HEK293 (cell line): ENCODE results near the gene DOCK3.

Source experiments
- CTCF ChIA-PET: fragments of 350-600 bp; formaldehyde crosslinking; extraction: SDS; loops from one replicate; lab custom pipeline; 2021; ENCODE audit warnings: antibody characterized with exemption; lab: Yijun Ruan, JAX
- POLR2A ChIA-PET: fragments of 300-600 bp; formaldehyde crosslinking; extraction: SDS; loops from one replicate; lab custom pipeline; 2020; ENCODE audit warnings: antibody characterized with exemption, inconsistent platforms; lab: Yijun Ruan, JAX
- H3K27ac ChIP-seq: fragments of 200-500 bp; sonication (Bioruptor generic); 2 replicates; pipeline ENCODE4 v1.5.1; 2014; ENCODE audit warnings: low read depth, low read length, control low read depth, inconsistent platforms; ENCODE audit errors: extremely low read depth
- H3K36me3 ChIP-seq, 2 experiments: fragments of 200-500 bp in 1 of 2; sonication (Bioruptor generic) in 1 of 2; 1 replicate in 1 of 2; 2 replicates in 1 of 2; pipeline ENCODE4 v1.5.1; 2014 to 2017; ENCODE audit warnings: inconsistent platforms in 2 of 2, low read length in 2 of 2; ENCODE audit not compliant: control insufficient read depth in 2 of 2, insufficient read depth in 1 of 2
- H3K4me1 ChIP-seq: fragments of 200-500 bp; sonication (Bioruptor generic); 2 replicates; pipeline ENCODE4 v1.5.1; 2014; ENCODE audit warnings: mild to moderate bottlenecking, low read length, inconsistent platforms; ENCODE audit not compliant: control insufficient read depth, insufficient read depth
- H3K4me3 ChIP-seq: 2 replicates; pipeline ENCODE4 v1.5.1; 2011; ENCODE audit warnings: low read depth, mild to moderate bottlenecking, control low read depth, low read length, moderate library complexity
- H3K9me3 ChIP-seq: fragments of 200-500 bp; sonication (Bioruptor generic); 2 replicates; pipeline ENCODE4 v1.5.1; 2014; ENCODE audit warnings: low read depth, low read length, inconsistent platforms; ENCODE audit not compliant: control insufficient read depth, insufficient read depth
- GFI1B ChIP-seq: fragments of 450-650 bp; formaldehyde crosslinking; IDR thresholded peaks from 2 replicates; pipeline ENCODE4 v1.5.1; 2016; ENCODE audit warnings: missing biosample characterization, missing genetic modification characterization
- KLF8 ChIP-seq: fragments of 450-650 bp; formaldehyde crosslinking; IDR thresholded peaks from 2 replicates; pipeline ENCODE4 v1.5.1; 2016; ENCODE audit warnings: missing biosample characterization, missing genetic modification characterization
- SP3 ChIP-seq: fragments of 450-650 bp; formaldehyde crosslinking; IDR thresholded peaks from 2 replicates; pipeline ENCODE4 v1.5.1; 2016; ENCODE audit warnings: missing biosample characterization, missing genetic modification characterization
- YY1 ChIP-seq: fragments of 450-650 bp; formaldehyde crosslinking; IDR thresholded peaks from 2 replicates; pipeline ENCODE4 v1.5.1; 2018; ENCODE audit warnings: missing biosample characterization, missing genetic modification characterization
- ZBTB1 ChIP-seq: fragments of 450-650 bp; formaldehyde crosslinking; IDR thresholded peaks from 2 replicates; pipeline ENCODE4 v1.5.1; 2016; ENCODE audit warnings: missing biosample characterization, missing genetic modification characterization
- ZEB2 ChIP-seq: fragments of 450-650 bp; formaldehyde crosslinking; IDR thresholded peaks from 2 replicates; pipeline ENCODE4 v1.5.1; 2016; ENCODE audit warnings: missing biosample characterization, missing genetic modification characterization
- ZFP3 ChIP-seq: fragments of 450-650 bp; formaldehyde crosslinking; IDR thresholded peaks from 2 replicates; pipeline ENCODE4 v1.5.1; 2016; ENCODE audit warnings: low read depth, missing biosample characterization, missing genetic modification characterization
- ZNF121 ChIP-seq: fragments of 450-650 bp; formaldehyde crosslinking; IDR thresholded peaks from 2 replicates; pipeline ENCODE4 v1.5.1; 2016; ENCODE audit warnings: missing biosample characterization, missing genetic modification characterization
- ZNF148 ChIP-seq: fragments of 450-650 bp; formaldehyde crosslinking; IDR thresholded peaks from 2 replicates; pipeline ENCODE4 v1.5.0; 2017; ENCODE audit warnings: missing biosample characterization, missing genetic modification characterization, borderline replicate concordance
- ZNF324 ChIP-seq: fragments of 450-650 bp; formaldehyde crosslinking; IDR thresholded peaks from 2 replicates; pipeline ENCODE4 v1.5.1; 2016; ENCODE audit warnings: missing biosample characterization, missing genetic modification characterization
- ZNF335 ChIP-seq: fragments of 450-650 bp; formaldehyde crosslinking; conservative IDR thresholded peaks from 2 replicates; pipeline ENCODE4 v1.5.1; 2016; ENCODE audit warnings: missing biosample characterization, missing genetic modification characterization
- ZNF362 ChIP-seq: fragments of 450-650 bp; formaldehyde crosslinking; IDR thresholded peaks from 2 replicates; pipeline ENCODE4 v1.5.1; 2016; ENCODE audit warnings: missing biosample characterization, missing genetic modification characterization
- ZNF366 ChIP-seq: fragments of 450-650 bp; formaldehyde crosslinking; conservative IDR thresholded peaks from 2 replicates; pipeline ENCODE4 v1.5.1; 2016; ENCODE audit warnings: missing biosample characterization, missing genetic modification characterization
- ZNF391 ChIP-seq: fragments of 450-650 bp; formaldehyde crosslinking; IDR thresholded peaks from 2 replicates; pipeline ENCODE4 v1.5.1; 2016; ENCODE audit warnings: low read depth, missing biosample characterization, missing genetic modification characterization, borderline replicate concordance
- ZNF426 ChIP-seq: fragments of 450-650 bp; formaldehyde crosslinking; IDR thresholded peaks from 2 replicates; pipeline ENCODE4 v1.5.1; 2017; ENCODE audit warnings: missing biosample characterization, missing genetic modification characterization, mild to moderate bottlenecking, inconsistent platforms, moderate library complexity
- ZNF513 ChIP-seq: fragments of 450-650 bp; IDR thresholded peaks from 2 replicates; pipeline ENCODE4 v1.5.1; 2018; ENCODE audit warnings: missing biosample characterization, missing genetic modification characterization
- ZNF555 ChIP-seq: fragments of 450-650 bp; formaldehyde crosslinking; conservative IDR thresholded peaks from 2 replicates; pipeline ENCODE4 v1.5.1; 2017; ENCODE audit warnings: missing biosample characterization, mild to moderate bottlenecking, missing genetic modification characterization, inconsistent platforms
- ZNF660 ChIP-seq: fragments of 450-650 bp; IDR thresholded peaks from 2 replicates; pipeline ENCODE4 v1.5.1; 2018; ENCODE audit warnings: missing biosample characterization, mild to moderate bottlenecking, missing genetic modification characterization
- ZNF664 ChIP-seq: fragments of 450-650 bp; formaldehyde crosslinking; IDR thresholded peaks from 2 replicates; pipeline ENCODE4 v1.5.1; 2016; ENCODE audit warnings: missing biosample characterization, missing genetic modification characterization
- ZNF701 ChIP-seq: fragments of 450-650 bp; formaldehyde crosslinking; IDR thresholded peaks from 2 replicates; pipeline ENCODE4 v1.5.1; 2016; ENCODE audit warnings: missing biosample characterization, missing genetic modification characterization
- ZNF704 ChIP-seq: fragments of 450-650 bp; formaldehyde crosslinking; IDR thresholded peaks from 2 replicates; pipeline ENCODE4 v1.5.1; 2016; ENCODE audit warnings: missing biosample characterization, missing genetic modification characterization
- ZNF776 ChIP-seq: fragments of 450-650 bp; formaldehyde crosslinking; IDR thresholded peaks from 2 replicates; pipeline ENCODE4 v1.5.0; 2017; ENCODE audit warnings: missing biosample characterization, missing genetic modification characterization, borderline replicate concordance
- ZNF837 ChIP-seq: fragments of 450-650 bp; formaldehyde crosslinking; IDR thresholded peaks from 2 replicates; pipeline ENCODE4 v1.5.1; 2016; ENCODE audit warnings: missing biosample characterization, missing genetic modification characterization
- TF ChIP-seq, protein P1 (sequence below): fragments of 450-650 bp; formaldehyde crosslinking; IDR thresholded peaks from 2 replicates; pipeline ENCODE4 v1.5.1; 2016; ENCODE audit warnings: missing biosample characterization, missing genetic modification characterization, borderline replicate concordance
- TF ChIP-seq, protein P2 (sequence below): fragments of 450-650 bp; formaldehyde crosslinking; IDR thresholded peaks from 2 replicates; pipeline ENCODE4 v1.5.1; 2016; ENCODE audit warnings: missing biosample characterization, missing genetic modification characterization

Gene DOCK3

GRCh38 chr3:50924638-50925037, 249.9 kb downstream of the DOCK3 start:
- H3K36me3 ChIP-seq: no peaks in the 10 kb centered on the region
- H3K27ac ChIP-seq: no peak overlapping the region
- no peaks in the 10 kb centered on the region for H3K9me3 ChIP-seq
- no peaks in the 10 kb centered on the region for H3K4me1 ChIP-seq
- ChIA-PET CTCF (no interaction called here), POLR2A (no interaction called here)
- H3K4me3 ChIP-seq: no peak overlapping the region
- TF ChIP-seq ZNF362 (tag by site-specific recombination) (no peak), ZNF148 (tag by site-specific recombination) (no peak), ZNF776 (tag by site-specific recombination) (no peak), ZNF121 (no peak), ZNF704 (tag by site-specific recombination) (no peak), ZNF660 (no peak), ZFP3 (tag by site-specific recombination) (no peak), ZNF555 (no peak), GFI1B (no peak)
- TF ChIP-seq, protein P1, sequence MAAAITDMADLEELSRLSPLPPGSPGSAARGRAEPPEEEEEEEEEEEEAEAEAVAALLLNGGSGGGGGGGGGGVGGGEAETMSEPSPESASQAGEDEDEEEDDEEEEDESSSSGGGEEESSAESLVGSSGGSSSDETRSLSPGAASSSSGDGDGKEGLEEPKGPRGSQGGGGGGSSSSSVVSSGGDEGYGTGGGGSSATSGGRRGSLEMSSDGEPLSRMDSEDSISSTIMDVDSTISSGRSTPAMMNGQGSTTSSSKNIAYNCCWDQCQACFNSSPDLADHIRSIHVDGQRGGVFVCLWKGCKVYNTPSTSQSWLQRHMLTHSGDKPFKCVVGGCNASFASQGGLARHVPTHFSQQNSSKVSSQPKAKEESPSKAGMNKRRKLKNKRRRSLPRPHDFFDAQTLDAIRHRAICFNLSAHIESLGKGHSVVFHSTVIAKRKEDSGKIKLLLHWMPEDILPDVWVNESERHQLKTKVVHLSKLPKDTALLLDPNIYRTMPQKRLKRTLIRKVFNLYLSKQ: no peak

DNA sequence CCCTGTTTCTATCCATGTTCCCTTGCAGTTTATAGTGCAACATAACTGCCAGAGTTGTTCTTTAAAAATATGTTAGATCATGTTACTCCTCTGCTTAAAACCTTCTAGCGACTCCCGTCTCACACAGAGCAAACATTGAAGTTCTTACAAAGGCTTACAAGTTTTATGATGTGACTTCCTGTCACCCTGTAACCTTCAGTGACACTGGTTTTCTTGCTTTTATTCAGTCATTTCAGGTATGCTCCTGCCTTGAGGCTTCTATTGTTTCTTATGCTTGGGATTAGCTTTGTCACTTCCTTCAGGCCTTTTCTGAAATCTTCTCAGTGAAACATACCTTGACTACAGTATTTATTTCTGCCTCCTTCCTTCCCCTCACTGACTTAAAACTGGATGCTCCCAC, 252.1 kb downstream of the DOCK3 start:
- H3K4me1 ChIP-seq: no peaks in the 10 kb centered on the region
- ChIA-PET POLR2A (no interaction called here), CTCF (no interaction called here)
- no peaks in the 10 kb centered on the region for H3K36me3 ChIP-seq
- H3K9me3 ChIP-seq: no peaks in the 10 kb centered on the region
- no peak overlapping the region for H3K27ac ChIP-seq
- H3K4me3 ChIP-seq: no peak overlapping the region
- TF ChIP-seq YY1 (tag by site-specific recombination): no peak
- no peak for TF ChIP-seq ZEB2 (tag by site-specific recombination)
- TF ChIP-seq ZNF513: no peak
- TF ChIP-seq ZNF701 (tag by site-specific recombination): no peak
- no peak for TF ChIP-seq ZNF148 (tag by site-specific recombination)
- no peak for TF ChIP-seq KLF8 (tag by site-specific recombination)
- TF ChIP-seq ZNF335 (tag by site-specific recombination): no peak
- TF ChIP-seq ZNF664 (tag by site-specific recombination): no peak
- TF ChIP-seq ZNF366 (tag by site-specific recombination): no peak
- no peak for TF ChIP-seq ZNF324 (tag by site-specific recombination)
- TF ChIP-seq ZNF426: no peak
- no peak for TF ChIP-seq ZBTB1 (tag by site-specific recombination)
- TF ChIP-seq, protein P2, sequence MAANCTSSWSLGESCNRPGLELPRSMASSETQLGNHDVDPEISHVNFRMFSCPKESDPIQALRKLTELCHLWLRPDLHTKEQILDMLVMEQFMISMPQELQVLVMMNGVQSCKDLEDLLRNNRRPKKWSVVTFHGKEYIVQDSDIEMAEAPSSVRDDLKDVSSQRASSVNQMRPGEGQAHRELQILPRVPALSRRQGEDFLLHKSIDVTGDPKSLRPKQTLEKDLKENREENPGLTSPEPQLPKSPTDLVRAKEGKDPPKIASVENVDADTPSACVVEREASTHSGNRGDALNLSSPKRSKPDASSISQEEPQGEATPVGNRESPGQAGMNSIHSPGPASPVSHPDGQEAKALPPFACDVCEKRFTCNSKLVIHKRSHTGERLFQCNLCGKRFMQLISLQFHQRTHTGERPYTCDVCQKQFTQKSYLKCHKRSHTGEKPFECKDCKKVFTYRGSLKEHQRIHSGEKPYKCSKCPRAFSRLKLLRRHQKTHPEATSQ (tag by site-specific recombination): no peak
- TF ChIP-seq ZNF391 (tag by site-specific recombination): no peak
- no peak for TF ChIP-seq SP3 (tag by site-specific recombination)
- TF ChIP-seq ZNF837 (tag by site-specific recombination): no peak
